H9 (cell line): ENCODE results near the gene TRPM1. TPM values are rescaled to one million over a fixed set of nuclear protein-coding genes. Genes with fewer than 3 reads are reported as not detected.

Source experiments
- DNase-seq: peaks from one replicate; pipeline ENCODE4 v3.0.0-alpha.2; 2017
- H2AFZ ChIP-seq: one replicate; pipeline ENCODE4 v1.6.1; 2013; ENCODE audit warnings: mild to moderate bottlenecking, low read length, control low read depth, moderate library complexity
- H2AK5ac ChIP-seq: 2 replicates; pipeline ENCODE4 v1.6.1; 2013; ENCODE audit warnings: low read length, control low read depth, mixed read lengths; ENCODE audit not compliant: insufficient read length
- H2BK120ac ChIP-seq: one replicate; pipeline ENCODE4 v1.6.1; 2013; ENCODE audit warnings: low read depth, mild to moderate bottlenecking, low read length, control low read depth, inconsistent platforms; ENCODE audit not compliant: poor library complexity, severe bottlenecking
- H2BK12ac ChIP-seq: 2 replicates; pipeline ENCODE4 v1.6.1; 2013; ENCODE audit warnings: low read length, control low read depth, mixed read lengths, low read depth; ENCODE audit not compliant: insufficient read length
- H2BK15ac ChIP-seq: 2 replicates; pipeline ENCODE4 v1.6.1; 2013; ENCODE audit warnings: low read depth, low read length, control low read depth
- H2BK20ac ChIP-seq: one replicate; pipeline ENCODE4 v1.6.1; 2013; ENCODE audit warnings: low read depth, mild to moderate bottlenecking, low read length, control low read depth, inconsistent platforms; ENCODE audit not compliant: poor library complexity, severe bottlenecking
- H2BK5ac ChIP-seq: 2 replicates; pipeline ENCODE4 v1.6.1; 2013; ENCODE audit warnings: low read length, control low read depth, mixed read lengths; ENCODE audit not compliant: insufficient read length
- H3K14ac ChIP-seq: 2 replicates; pipeline ENCODE4 v1.6.1; 2013; ENCODE audit warnings: low read length, control low read depth; ENCODE audit not compliant: insufficient read depth
- H3K18ac ChIP-seq: 2 replicates; pipeline ENCODE4 v1.6.1; 2013; ENCODE audit warnings: low read depth, mild to moderate bottlenecking, mixed read lengths, low read length, control low read depth; ENCODE audit not compliant: insufficient read length
- H3K23ac ChIP-seq: 2 replicates; pipeline ENCODE4 v1.6.1; 2013; ENCODE audit warnings: low read length, control low read depth, mixed read lengths, low read depth; ENCODE audit not compliant: insufficient read length
- H3K23me2 ChIP-seq: 2 replicates; pipeline ENCODE4 v1.6.1; 2013; ENCODE audit warnings: low read depth, mild to moderate bottlenecking, mixed read lengths, low read length, control low read depth; ENCODE audit not compliant: insufficient read length, poor library complexity, severe bottlenecking
- H3K27ac ChIP-seq: 2 replicates; pipeline ENCODE4 v1.5.1; 2013; ENCODE audit warnings: low read length, control low read depth, mixed read lengths, low read depth; ENCODE audit not compliant: insufficient read length
- H3K27me3 ChIP-seq: 2 replicates; pipeline ENCODE4 v1.6.1; 2013; ENCODE audit warnings: low read length, control low read depth, inconsistent platforms; ENCODE audit not compliant: insufficient read depth
- H3K4ac ChIP-seq: 2 replicates; pipeline ENCODE4 v1.6.1; 2013; ENCODE audit warnings: low read depth, mild to moderate bottlenecking, control low read depth, inconsistent platforms, low read length, moderate library complexity
- H3K4me1 ChIP-seq: 2 replicates; pipeline ENCODE4 v1.6.1; 2013; ENCODE audit warnings: low read length, control low read depth, inconsistent platforms; ENCODE audit not compliant: insufficient read depth
- H3K4me2 ChIP-seq: 2 replicates; pipeline ENCODE4 v1.6.1; 2013; ENCODE audit warnings: low read length, control low read depth, mixed read lengths; ENCODE audit not compliant: insufficient read length, insufficient read depth
- H3K56ac ChIP-seq: 2 replicates; pipeline ENCODE4 v1.6.1; 2013; ENCODE audit warnings: low read depth, mild to moderate bottlenecking, mixed read lengths, low read length, control low read depth; ENCODE audit not compliant: insufficient read length
- H3K79me1 ChIP-seq: 2 replicates; pipeline ENCODE4 v1.6.1; 2013; ENCODE audit warnings: low read depth, mild to moderate bottlenecking, moderate library complexity, low read length, control low read depth, inconsistent platforms; ENCODE audit not compliant: insufficient read depth, poor library complexity, severe bottlenecking
- H3K79me2 ChIP-seq: 2 replicates; pipeline ENCODE4 v1.6.1; 2013; ENCODE audit warnings: low read length, control low read depth, inconsistent platforms; ENCODE audit not compliant: insufficient read depth
- H3K9ac ChIP-seq: 2 replicates; pipeline ENCODE4 v1.6.1; 2013; ENCODE audit warnings: low read length, control low read depth, mixed read lengths; ENCODE audit not compliant: insufficient read length; ENCODE audit errors: extremely low read depth
- H3K9me3 ChIP-seq: one replicate; pipeline ENCODE4 v1.6.1; 2013; ENCODE audit warnings: low read depth, low read length, inconsistent platforms; ENCODE audit not compliant: control insufficient read depth
- H3T11ph ChIP-seq: one replicate; pipeline ENCODE4 v1.6.1; 2013; ENCODE audit warnings: mild to moderate bottlenecking, low read length, control low read depth, inconsistent platforms
- H4K20me1 ChIP-seq: one replicate; pipeline ENCODE4 v1.6.1; 2013; ENCODE audit not compliant: control insufficient read depth, insufficient read length, insufficient read depth
- H4K5ac ChIP-seq: 2 replicates; pipeline ENCODE4 v1.6.1; 2013; ENCODE audit warnings: low read depth, mild to moderate bottlenecking, mixed read lengths, low read length, control low read depth; ENCODE audit not compliant: insufficient read length
- H4K8ac ChIP-seq: replicated peaks from 2 replicates; pipeline ENCODE4 v1.6.1; 2013; ENCODE audit warnings: low read length, control low read depth, mixed read lengths, low read depth; ENCODE audit not compliant: insufficient read length
- H4K91ac ChIP-seq: 2 replicates; pipeline ENCODE4 v1.6.1; 2013; ENCODE audit warnings: low read depth, mild to moderate bottlenecking, moderate library complexity, mixed read lengths, low read length, control low read depth; ENCODE audit not compliant: insufficient read length
- H3K27ac Mint-ChIP-seq, 3 experiments: 2 replicates in 2 of 3; 3 replicates in 1 of 3; pipeline ENCODE4 v1.8.0; 2020 to 2021; ENCODE audit warnings: mixed read lengths in 3 of 3, mild to moderate bottlenecking in 1 of 3, moderate library complexity in 1 of 3
- H3K27me3 Mint-ChIP-seq: 2 replicates; pipeline ENCODE4 v1.8.0; 2021; ENCODE audit warnings: low read depth, mild to moderate bottlenecking, moderate library complexity, mixed read lengths
- H3K36me3 Mint-ChIP-seq, 3 experiments: 2 replicates in 2 of 3; 3 replicates in 1 of 3; pipeline ENCODE4 v1.8.0; 2020 to 2021; ENCODE audit warnings: low read depth in 3 of 3, mixed read lengths in 3 of 3; ENCODE audit not compliant: insufficient read depth in 1 of 3
- H3K4me1 Mint-ChIP-seq, 2 experiments: 2 replicates each; pipeline ENCODE4 v1.8.0; 2020; ENCODE audit warnings: mixed read lengths in 2 of 2
- H3K4me3 Mint-ChIP-seq, 2 experiments: 2 replicates in 1 of 2; 3 replicates in 1 of 2; pipeline ENCODE4 v1.8.0; 2020 to 2021; ENCODE audit warnings: mild to moderate bottlenecking in 2 of 2, mixed read lengths in 2 of 2, moderate library complexity in 1 of 2
- H3K9me3 Mint-ChIP-seq, 2 experiments: 2 replicates in 1 of 2; 3 replicates in 1 of 2; pipeline ENCODE4 v1.8.0; 2020; ENCODE audit warnings: mild to moderate bottlenecking in 2 of 2, mixed read lengths in 2 of 2, moderate library complexity in 1 of 2
- CTCF ChIP-seq: fragments of 200-600 bp; sonication (generic); conservative IDR thresholded peaks from 3 replicates; pipeline ENCODE4 v1.8.0; 2021; ENCODE audit warnings: antibody characterized with exemption, mild to moderate bottlenecking
- WGBS: extraction: QIAGEN DNeasy Blood & Tissue Kit; methylation state at CpG from one replicate; pipeline ENCODE4 v1.1.7; 2013; ENCODE audit warnings: missing lambda C conversion rate, low lambda C conversion rate, mixed read lengths; ENCODE audit not compliant: insufficient read length; ENCODE audit errors: extremely low coverage; 5-methylcytosine and 5-hydroxymethylcytosine counted together
- total RNA-seq: library from RNA; stranded (reverse); gene quantifications from 2 replicates; pipeline ENCODE4 v1.2.1, GENCODE V29; 2021

TRPM1 gene
- total RNA-seq, 1 experiment from 2014 or later = not detected

GRCh38 chr15:31060429-31061140 is 40.9 kb downstream of the TRPM1 start:
- Histone ChIP-seq H3K79me1 (no peaks in the 10 kb centered on the region), H3K18ac (no peak overlapping the region), H3K79me2 (no peaks in the 10 kb centered on the region), H3K9me3 (no peaks in the 10 kb centered on the region), H2BK5ac (no peak overlapping the region), H2AFZ (no peak overlapping the region), H2BK20ac (no peak overlapping the region), H4K91ac (no peak overlapping the region), H2BK12ac (no peak overlapping the region), H3K23ac (no peak overlapping the region), H3K4me1 (peaks cover 3% of the 10 kb centered on the region; the same call in 1 of the 2 replicates), H3K23me2 (no peaks in the 10 kb centered on the region), H2BK120ac (no peak overlapping the region), H3K4me2 (no peak overlapping the region), H3K4ac (no peak overlapping the region), H3K27ac (no peak overlapping the region), H3K14ac (no peak overlapping the region), H3K56ac (no peak overlapping the region), H4K5ac (no peak overlapping the region), H3K9ac (no peak overlapping the region), H2AK5ac (no peak overlapping the region), H3K27me3 (no peaks in the 10 kb centered on the region), H3T11ph (no peak overlapping the region), H2BK15ac (no peak overlapping the region), H4K20me1 (no peaks in the 10 kb centered on the region), H4K8ac (no peak overlapping the region)
- no peak for DNase-seq
- no peak for TF ChIP-seq CTCF
- Mint-ChIP-seq H3K4me3 (no peak overlapping the region), H3K9me3 (peaks cover 11 to 12% of the 10 kb centered on the region in 2 experiments; a peak in 4 of 5 replicates), H3K4me1 (peaks cover 8 to 10% of the 10 kb centered on the region in 2 experiments), H3K27ac (no peak overlapping the region), H3K36me3 (peaks cover 0 to 5% (median 4%) of the 10 kb centered on the region in 3 experiments; a peak in 5 of 7 replicates), H3K27me3 (peaks cover 6% of the 10 kb centered on the region)
- WGBS = no CpG with 5 or more reads among the region's 15 CpGs
